Measurements from ENCODE around the gene SNAP47.

The SNAP47 gene

DNA sequence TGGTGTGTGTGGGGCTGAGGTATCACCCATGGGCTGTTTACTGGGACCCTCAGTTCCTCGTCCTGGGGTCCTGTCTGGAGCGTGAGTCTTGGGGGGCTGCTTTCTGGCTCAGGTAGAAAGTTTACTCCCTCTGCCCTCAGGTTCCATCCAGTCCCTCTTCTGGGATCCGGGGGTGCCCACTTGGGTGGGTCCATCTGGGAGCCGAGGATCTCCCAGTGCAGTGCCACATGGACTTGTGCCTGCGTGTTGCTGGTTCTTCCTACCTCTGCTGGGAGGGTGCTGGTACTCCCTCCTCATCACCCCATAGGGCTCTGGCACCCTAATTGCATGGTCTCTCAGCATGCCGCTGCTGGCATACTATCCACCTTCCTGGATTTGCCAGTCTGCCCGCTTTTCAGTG lies 14.0 kb downstream of the SNAP47 start:
- H3K4me3 ChIP-seq (ENCODE audit: low read length), result no peak overlapping the region
- no peak for TF ChIP-seq CTCF (IDR thresholded peaks at IDR 0.05; ENCODE audit: insufficient read depth, low read depth, low read length, missing control alignments)
- DNase-seq (ENCODE audit: low read depth), result no peak

GRCh38 chr1:227749916-227750710 lies 14.9 kb downstream of the SNAP47 start:
- no peak for DNase-seq (ENCODE audit: low read depth)
- no peak overlapping the region for H3K4me3 ChIP-seq (ENCODE audit: low read length)
- TF ChIP-seq CTCF (IDR thresholded peaks at IDR 0.05; ENCODE audit: insufficient read depth, low read depth, low read length, missing control alignments), result no peak

DNA sequence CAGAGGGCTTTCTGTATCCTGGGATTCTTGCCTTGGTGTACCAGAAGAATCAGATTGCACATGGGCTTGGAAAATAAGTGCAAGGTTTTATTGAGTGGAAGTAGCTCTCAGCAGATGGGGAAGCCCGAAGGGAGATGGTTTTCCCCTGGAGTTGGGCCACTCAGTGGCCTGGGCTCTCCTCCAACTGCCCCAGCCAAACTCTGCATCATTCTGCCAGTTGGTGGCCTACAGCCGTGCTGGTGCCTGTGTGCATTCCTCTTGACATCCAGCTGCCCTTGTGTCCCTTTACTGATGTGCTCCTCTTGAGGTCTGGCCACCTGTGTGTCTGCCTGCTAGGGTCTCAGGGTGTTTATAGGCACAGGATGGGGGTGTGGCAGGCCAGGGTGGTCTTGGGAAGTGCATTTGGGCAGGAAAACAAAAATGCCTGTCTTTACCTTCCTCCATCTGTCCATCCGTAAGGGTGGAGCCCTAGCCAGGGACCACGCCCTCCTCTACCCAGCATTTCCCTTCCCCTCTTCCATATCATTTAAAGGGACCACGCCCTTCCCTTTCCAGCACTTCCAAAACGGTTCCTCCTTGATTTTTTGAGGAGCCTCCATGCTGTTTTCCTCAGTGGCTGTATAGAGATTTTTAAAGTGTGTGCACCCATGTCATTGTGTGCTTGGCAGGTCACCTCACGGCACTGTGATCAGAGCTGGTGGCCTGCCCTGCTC lies 18.9 kb downstream of the SNAP47 start:
- H3K4me3 ChIP-seq (ENCODE audit: low read length), result no peak overlapping the region
- TF ChIP-seq CTCF (IDR thresholded peaks at IDR 0.05; ENCODE audit: insufficient read depth, low read depth, low read length, missing control alignments), result no peak
- no peak for DNase-seq (ENCODE audit: low read depth)

GRCh38 chr1:227754958-227755357 lies 19.7 kb downstream of the SNAP47 start:
- no peak for DNase-seq (ENCODE audit: low read depth)
- H3K4me3 ChIP-seq (ENCODE audit: low read length), result no peak overlapping the region

GRCh38 chr1:227756172-227756959 lies 21.1 kb downstream of the SNAP47 start:
- no peak overlapping the region for H3K4me3 ChIP-seq (ENCODE audit: low read length)
- no peak for DNase-seq (ENCODE audit: low read depth)
- no peak for TF ChIP-seq CTCF (IDR thresholded peaks at IDR 0.05; ENCODE audit: insufficient read depth, low read depth, low read length, missing control alignments)

More at GRCh38 chr1:227754958-227755357, 19.7 kb downstream of the SNAP47 start:
- no peak for TF ChIP-seq CTCF (IDR thresholded peaks at IDR 0.05; ENCODE audit: insufficient read depth, low read depth, low read length, missing control alignments)

- no peak for DNase-seq (ENCODE audit: low read depth)
- no peak for TF ChIP-seq CTCF (IDR thresholded peaks at IDR 0.05; ENCODE audit: insufficient read depth, low read depth, low read length, missing control alignments)
- H3K4me3 ChIP-seq (ENCODE audit: low read length), result no peak overlapping the region
Measured at GRCh38 chr1:227757781-227758180, 22.5 kb downstream of the SNAP47 start.

Measured in epithelial cell of esophagus (primary cell).